Liver (tissue), 9 donors: Measurements from ENCODE around the gene BOD1L2. TPM values are rescaled to one million over a fixed set of nuclear protein-coding genes. Genes with fewer than 3 reads are reported as not detected.

Experiments used
- DNase-seq: peaks from one replicate; pipeline ENCODE4 v3.0.0-alpha.2; 2017; ENCODE audit warnings: low spot score
- H3K27ac ChIP-seq, 2 donors: one replicate each; pipeline ENCODE4 v1.7.0; 2013; ENCODE audit warnings: inconsistent platforms in 2 of 2, low read length in 2 of 2, control low read depth in 1 of 2, low read depth in 1 of 2, mild to moderate bottlenecking in 1 of 2
- H3K27me3 ChIP-seq, 4 donors: one replicate each; pipeline versions ENCODE4 v1.6.1 to v1.7.0; 2013; ENCODE audit warnings: low read length in 3 of 4, inconsistent platforms in 1 of 4, mild to moderate bottlenecking in 1 of 4, moderate library complexity in 1 of 4; ENCODE audit not compliant: control insufficient read depth in 4 of 4, insufficient read depth in 4 of 4
- H3K36me3 ChIP-seq, 4 donors: one replicate each; pipeline versions ENCODE4 v1.6.1 to v1.7.0; 2013; ENCODE audit warnings: low read length in 3 of 4, mild to moderate bottlenecking in 3 of 4, low read depth in 1 of 4, moderate library complexity in 1 of 4; ENCODE audit not compliant: control insufficient read depth in 4 of 4, insufficient read depth in 3 of 4
- H3K4me1 ChIP-seq, 4 donors: one replicate each; pipeline versions ENCODE4 v1.6.1 to v1.7.0; 2013; ENCODE audit warnings: low read length in 3 of 4, mild to moderate bottlenecking in 3 of 4, moderate library complexity in 1 of 4; ENCODE audit not compliant: control insufficient read depth in 4 of 4, insufficient read depth in 4 of 4
- H3K4me3 ChIP-seq, 3 donors: one replicate each; pipeline versions ENCODE4 v1.6.1 to v1.7.0; 2013; ENCODE audit warnings: low read length in 3 of 3, control low read depth in 1 of 3, low read depth in 1 of 3, mild to moderate bottlenecking in 1 of 3
- H3K9ac ChIP-seq, 2 donors: one replicate each; pipeline ENCODE4 v1.7.0; 2013; ENCODE audit warnings: low read length in 2 of 2, mild to moderate bottlenecking in 2 of 2, moderate library complexity in 2 of 2, control low read depth in 1 of 2, low read depth in 1 of 2
- H3K9me3 ChIP-seq, 4 donors: one replicate each; pipeline versions ENCODE4 v1.6.1 to v1.7.0; 2013; ENCODE audit warnings: low read length in 3 of 4; ENCODE audit not compliant: control insufficient read depth in 4 of 4
- EGR1 ChIP-seq, 2 donors: IDR thresholded peaks; 2 replicates each; pipeline ENCODE4 v1.6.1; 2016 to 2018; ENCODE audit warnings: antibody characterized with exemption in 2 of 2, low read depth in 2 of 2
- FOXA1 ChIP-seq: IDR thresholded peaks from 2 replicates; pipeline ENCODE4 v1.6.1; 2016; ENCODE audit warnings: antibody characterized with exemption
- FOXA2 ChIP-seq: IDR thresholded peaks from 2 replicates; pipeline ENCODE4 v1.6.1; 2016; ENCODE audit warnings: antibody characterized with exemption
- GABPA ChIP-seq, 2 donors: IDR thresholded peaks in 1 of 2; conservative IDR thresholded peaks in 1 of 2; 2 replicates each; pipeline ENCODE4 v1.6.1; 2016; ENCODE audit warnings: antibody characterized with exemption in 2 of 2, mild to moderate bottlenecking in 1 of 2, moderate library complexity in 1 of 2
- HNF4A ChIP-seq, 2 donors: conservative IDR thresholded peaks; 2 replicates each; pipeline ENCODE4 v1.6.1; 2016; ENCODE audit warnings: antibody characterized with exemption in 2 of 2, mild to moderate bottlenecking in 2 of 2
- HNF4G ChIP-seq: IDR thresholded peaks from 2 replicates; pipeline ENCODE4 v1.6.1; 2016; ENCODE audit warnings: antibody characterized with exemption
- JUND ChIP-seq, 2 donors: IDR thresholded peaks; 2 replicates each; pipeline ENCODE4 v1.6.1; 2016; ENCODE audit warnings: antibody characterized with exemption in 2 of 2
- NR2F2 ChIP-seq: IDR thresholded peaks from 2 replicates; pipeline ENCODE4 v1.6.1; 2016; ENCODE audit warnings: antibody characterized with exemption
- RAD21 ChIP-seq, 2 donors: IDR thresholded peaks; 2 replicates each; pipeline ENCODE4 v1.6.1; 2016; ENCODE audit warnings: antibody characterized with exemption in 2 of 2, mild to moderate bottlenecking in 2 of 2
- RXRA ChIP-seq, 2 donors: IDR thresholded peaks; 2 replicates each; pipeline ENCODE4 v1.6.1; 2017 to 2018; ENCODE audit warnings: antibody characterized with exemption in 2 of 2, mild to moderate bottlenecking in 1 of 2
- SP1 ChIP-seq: IDR thresholded peaks from 2 replicates; pipeline ENCODE4 v1.6.1; 2018; ENCODE audit warnings: antibody characterized with exemption, mild to moderate bottlenecking
- TAF1 ChIP-seq: conservative IDR thresholded peaks from 2 replicates; pipeline ENCODE4 v1.6.1; 2016; ENCODE audit warnings: antibody characterized with exemption, mild to moderate bottlenecking
- YY1 ChIP-seq: IDR thresholded peaks from 2 replicates; pipeline ENCODE4 v1.6.1; 2016; ENCODE audit warnings: antibody characterized with exemption, mild to moderate bottlenecking
- WGBS: extraction: QIAGEN DNeasy Blood & Tissue Kit; methylation state at CpG from one replicate; pipeline ENCODE4 v1.1.7; 2013; 5-methylcytosine and 5-hydroxymethylcytosine counted together
- polyA plus RNA-seq, 2 donors: library from polyadenylated mRNA; stranded (reverse) in 1 of 2; unstranded in 1 of 2; fragments of 200-250 nt in 1 of 2; fragments of >200 nt in 1 of 2; fragmentation: Nextera tagmentation in 1 of 2; extraction: Ambion mirVana in 1 of 2; gene quantifications; one replicate each; pipeline versions ENCODE4 v1.2.1 to v1.2.3, GENCODE V29; 2013 to 2015
- total RNA-seq, 2 donors: library from RNA; depleted of rRNA; stranded (reverse); fragments of >200 nt; gene quantifications; one replicate each; pipeline ENCODE4 v1.2.3, GENCODE V29; 2014
- TF ChIP-seq, protein P1 (sequence below): IDR thresholded peaks from 2 replicates; pipeline ENCODE4 v1.6.1; 2016; ENCODE audit warnings: antibody characterized with exemption
- TF ChIP-seq, protein P2 (sequence below): IDR thresholded peaks from 2 replicates; pipeline ENCODE4 v1.6.1; 2016; ENCODE audit warnings: antibody characterized with exemption
- TF ChIP-seq, protein P3 (sequence below): IDR thresholded peaks from 2 replicates; pipeline ENCODE4 v1.6.1; 2016; ENCODE audit warnings: antibody characterized with exemption, mild to moderate bottlenecking
- TF ChIP-seq, protein P4 (sequence below): fragments of 150-350 bp; IDR thresholded peaks from 2 replicates; pipeline ENCODE4 v1.5.1; 2017; ENCODE audit warnings: improper control_type of control experiment, low read depth, low read length; ENCODE audit not compliant: missing input control
- TF ChIP-seq, protein P5 (sequence below): IDR thresholded peaks from 2 replicates; pipeline ENCODE4 v1.6.1; 2016; ENCODE audit warnings: antibody characterized with exemption
- donor health status: healthy.
- donor health status: healthy.
- donor health status: healthy.
- donor health status: healthy.
- donor health status: healthy.

BOD1L2 gene
- total and polyA plus RNA-seq, 4 donors: not detected

DNA sequence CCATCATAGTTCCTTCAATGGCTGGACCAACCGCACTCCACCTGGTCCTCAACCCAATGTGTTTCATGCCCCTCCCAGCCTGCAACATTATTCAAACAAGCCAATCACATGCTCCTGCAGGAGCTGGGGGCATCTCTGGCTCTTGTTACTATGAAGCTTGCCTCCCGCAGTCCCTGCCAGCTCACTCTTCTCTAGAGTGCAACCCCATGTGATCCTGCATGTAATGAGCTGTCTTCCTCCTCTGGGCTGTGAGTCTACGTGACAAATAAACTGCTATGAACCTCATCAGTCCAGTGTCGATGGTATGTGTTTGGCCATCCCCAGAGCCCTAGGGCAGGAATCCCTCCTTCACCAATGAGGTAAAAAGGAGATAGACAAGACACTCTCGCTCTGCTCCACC, 15.8 kb upstream of the BOD1L2 start:
- H3K36me3 ChIP-seq: no peaks in the 10 kb centered on the region
- no peaks in the 10 kb centered on the region for H3K9me3 ChIP-seq
- H3K9ac ChIP-seq: no peak overlapping the region
- no peak for DNase-seq
- no peak overlapping the region for H3K27ac ChIP-seq
- no peaks in the 10 kb centered on the region for H3K27me3 ChIP-seq
- WGBS: 93% methylated on average over 5 of the region's 5 CpGs
- peaks cover 5 to 21% (median 12%) of the 10 kb centered on the region in 4 donors for H3K4me1 ChIP-seq
- no peak overlapping the region for H3K4me3 ChIP-seq
- TF ChIP-seq, protein P1, sequence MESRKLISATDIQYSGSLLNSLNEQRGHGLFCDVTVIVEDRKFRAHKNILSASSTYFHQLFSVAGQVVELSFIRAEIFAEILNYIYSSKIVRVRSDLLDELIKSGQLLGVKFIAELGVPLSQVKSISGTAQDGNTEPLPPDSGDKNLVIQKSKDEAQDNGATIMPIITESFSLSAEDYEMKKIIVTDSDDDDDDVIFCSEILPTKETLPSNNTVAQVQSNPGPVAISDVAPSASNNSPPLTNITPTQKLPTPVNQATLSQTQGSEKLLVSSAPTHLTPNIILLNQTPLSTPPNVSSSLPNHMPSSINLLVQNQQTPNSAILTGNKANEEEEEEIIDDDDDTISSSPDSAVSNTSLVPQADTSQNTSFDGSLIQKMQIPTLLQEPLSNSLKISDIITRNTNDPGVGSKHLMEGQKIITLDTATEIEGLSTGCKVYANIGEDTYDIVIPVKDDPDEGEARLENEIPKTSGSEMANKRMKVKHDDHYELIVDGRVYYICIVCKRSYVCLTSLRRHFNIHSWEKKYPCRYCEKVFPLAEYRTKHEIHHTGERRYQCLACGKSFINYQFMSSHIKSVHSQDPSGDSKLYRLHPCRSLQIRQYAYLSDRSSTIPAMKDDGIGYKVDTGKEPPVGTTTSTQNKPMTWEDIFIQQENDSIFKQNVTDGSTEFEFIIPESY: no peak
- no peak for TF ChIP-seq TAF1
- TF ChIP-seq, protein P2, sequence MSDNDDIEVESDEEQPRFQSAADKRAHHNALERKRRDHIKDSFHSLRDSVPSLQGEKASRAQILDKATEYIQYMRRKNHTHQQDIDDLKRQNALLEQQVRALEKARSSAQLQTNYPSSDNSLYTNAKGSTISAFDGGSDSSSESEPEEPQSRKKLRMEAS: no peak
- no peak for TF ChIP-seq YY1
- TF ChIP-seq, protein P3, sequence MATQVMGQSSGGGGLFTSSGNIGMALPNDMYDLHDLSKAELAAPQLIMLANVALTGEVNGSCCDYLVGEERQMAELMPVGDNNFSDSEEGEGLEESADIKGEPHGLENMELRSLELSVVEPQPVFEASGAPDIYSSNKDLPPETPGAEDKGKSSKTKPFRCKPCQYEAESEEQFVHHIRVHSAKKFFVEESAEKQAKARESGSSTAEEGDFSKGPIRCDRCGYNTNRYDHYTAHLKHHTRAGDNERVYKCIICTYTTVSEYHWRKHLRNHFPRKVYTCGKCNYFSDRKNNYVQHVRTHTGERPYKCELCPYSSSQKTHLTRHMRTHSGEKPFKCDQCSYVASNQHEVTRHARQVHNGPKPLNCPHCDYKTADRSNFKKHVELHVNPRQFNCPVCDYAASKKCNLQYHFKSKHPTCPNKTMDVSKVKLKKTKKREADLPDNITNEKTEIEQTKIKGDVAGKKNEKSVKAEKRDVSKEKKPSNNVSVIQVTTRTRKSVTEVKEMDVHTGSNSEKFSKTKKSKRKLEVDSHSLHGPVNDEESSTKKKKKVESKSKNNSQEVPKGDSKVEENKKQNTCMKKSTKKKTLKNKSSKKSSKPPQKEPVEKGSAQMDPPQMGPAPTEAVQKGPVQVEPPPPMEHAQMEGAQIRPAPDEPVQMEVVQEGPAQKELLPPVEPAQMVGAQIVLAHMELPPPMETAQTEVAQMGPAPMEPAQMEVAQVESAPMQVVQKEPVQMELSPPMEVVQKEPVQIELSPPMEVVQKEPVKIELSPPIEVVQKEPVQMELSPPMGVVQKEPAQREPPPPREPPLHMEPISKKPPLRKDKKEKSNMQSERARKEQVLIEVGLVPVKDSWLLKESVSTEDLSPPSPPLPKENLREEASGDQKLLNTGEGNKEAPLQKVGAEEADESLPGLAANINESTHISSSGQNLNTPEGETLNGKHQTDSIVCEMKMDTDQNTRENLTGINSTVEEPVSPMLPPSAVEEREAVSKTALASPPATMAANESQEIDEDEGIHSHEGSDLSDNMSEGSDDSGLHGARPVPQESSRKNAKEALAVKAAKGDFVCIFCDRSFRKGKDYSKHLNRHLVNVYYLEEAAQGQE: no peak
- no peak for TF ChIP-seq RAD21 (IDR thresholded peaks at IDR 0.05)
- no peak for TF ChIP-seq FOXA1
- TF ChIP-seq JUND (IDR thresholded peaks at IDR 0.05): no peak
- no peak for TF ChIP-seq GABPA (IDR thresholded peaks at IDR 0.05 in 1 of 2, conservative IDR thresholded peaks at IDR 0.05 in 1 of 2)
- TF ChIP-seq EGR1 (IDR thresholded peaks at IDR 0.05; ENCODE audit: low read depth in 2 of 2): no peak
- no peak for TF ChIP-seq NR2F2
- TF ChIP-seq HNF4A (conservative IDR thresholded peaks at IDR 0.05): no peak
- TF ChIP-seq, protein P4, sequence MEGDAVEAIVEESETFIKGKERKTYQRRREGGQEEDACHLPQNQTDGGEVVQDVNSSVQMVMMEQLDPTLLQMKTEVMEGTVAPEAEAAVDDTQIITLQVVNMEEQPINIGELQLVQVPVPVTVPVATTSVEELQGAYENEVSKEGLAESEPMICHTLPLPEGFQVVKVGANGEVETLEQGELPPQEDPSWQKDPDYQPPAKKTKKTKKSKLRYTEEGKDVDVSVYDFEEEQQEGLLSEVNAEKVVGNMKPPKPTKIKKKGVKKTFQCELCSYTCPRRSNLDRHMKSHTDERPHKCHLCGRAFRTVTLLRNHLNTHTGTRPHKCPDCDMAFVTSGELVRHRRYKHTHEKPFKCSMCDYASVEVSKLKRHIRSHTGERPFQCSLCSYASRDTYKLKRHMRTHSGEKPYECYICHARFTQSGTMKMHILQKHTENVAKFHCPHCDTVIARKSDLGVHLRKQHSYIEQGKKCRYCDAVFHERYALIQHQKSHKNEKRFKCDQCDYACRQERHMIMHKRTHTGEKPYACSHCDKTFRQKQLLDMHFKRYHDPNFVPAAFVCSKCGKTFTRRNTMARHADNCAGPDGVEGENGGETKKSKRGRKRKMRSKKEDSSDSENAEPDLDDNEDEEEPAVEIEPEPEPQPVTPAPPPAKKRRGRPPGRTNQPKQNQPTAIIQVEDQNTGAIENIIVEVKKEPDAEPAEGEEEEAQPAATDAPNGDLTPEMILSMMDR: no peak
- TF ChIP-seq HNF4G: no peak
- TF ChIP-seq SP1: no peak
- TF ChIP-seq RXRA (IDR thresholded peaks at IDR 0.05): no peak
- no peak for TF ChIP-seq FOXA2
- TF ChIP-seq, protein P5, sequence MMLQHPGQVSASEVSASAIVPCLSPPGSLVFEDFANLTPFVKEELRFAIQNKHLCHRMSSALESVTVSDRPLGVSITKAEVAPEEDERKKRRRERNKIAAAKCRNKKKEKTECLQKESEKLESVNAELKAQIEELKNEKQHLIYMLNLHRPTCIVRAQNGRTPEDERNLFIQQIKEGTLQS: no peak
